ENCODE data around the gene PEAK3. TPM values are rescaled to one million over a fixed set of nuclear protein-coding genes. Genes with fewer than 3 reads are reported as not detected.
A peak's percentile ranks its signal among the peaks of the same experiment; 100 is the strongest.

The PEAK3 gene, protein sequence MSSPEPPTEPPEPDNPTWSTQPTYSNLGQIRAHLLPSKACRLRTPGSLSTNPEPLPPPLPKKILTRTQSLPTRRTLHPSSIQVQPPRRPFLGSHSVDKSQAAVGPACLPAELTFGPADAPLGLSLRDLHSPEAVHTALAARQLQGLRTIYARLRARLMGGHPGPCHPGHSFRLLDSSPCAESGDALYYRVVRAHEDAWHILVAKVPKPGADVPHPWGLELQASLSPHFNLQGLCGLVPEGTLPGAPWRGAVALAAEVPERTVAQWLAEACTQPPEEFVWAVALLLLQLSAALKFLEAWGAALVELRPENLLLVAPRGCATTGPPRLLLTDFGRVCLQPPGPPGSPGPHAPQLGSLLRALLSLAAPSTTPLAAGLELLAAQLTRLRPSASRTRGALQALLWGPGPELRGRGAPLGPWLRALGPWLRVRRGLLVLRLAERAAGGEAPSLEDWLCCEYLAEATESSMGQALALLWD
- total RNA-seq (under 1 TPM; 0.12 to 0.20 (median 0.14) TPM), polyA plus RNA-seq (under 1 TPM in 2 of 3 donors, not detected in 1; 0.01 to 0.08 TPM)
- long read RNA-seq, donor 1, result 0 reads
- long read RNA-seq, donor 2, partial matches to known transcripts, result 0 of 1 reads
- long read RNA-seq, donor 2, other reads (novel, unspliced or antisense), result 1 of 1 reads

- TF ChIP-seq CTCF (IDR thresholded peaks at IDR 0.05), result no peak
- ATAC-seq, result peak; percentile 30 to 61 (median 41)
- H3K27ac ChIP-seq, result no peak within 1 kb of the TSS
- peak; percentile 70 to 85 for DNase-seq
- 19 to 27% (median 23%) methylated on average over 34 to 41 of the region's 41 CpGs for WGBS, 3 donors
- no peaks in the 10 kb centered on the region for H3K9me3 ChIP-seq
- H3K36me3 ChIP-seq (ENCODE audit: insufficient read depth in 1 of 2, low read depth in 1 of 2), result no peaks in the 10 kb centered on the region
- intact Hi-C loops (cut with DNase I), result no loop called here
- H3K27me3 ChIP-seq (ENCODE audit: insufficient read depth in 3 of 3, low read length in 2 of 3), result no peaks in the 10 kb centered on the region
- peak within 1 kb of the TSS; percentile 46 for H3K4me3 ChIP-seq
- no peaks in the 10 kb centered on the region for H3K4me1 ChIP-seq
These were observed at the start of gene PEAK3 for GRCh38 chr19:2282062-2282861. Gene PEAK3, minus strand, starts transcription at chr19:2282175. Its CDS starts 1,244 bp downstream, at chr19:2280931.

GRCh38 chr19:2330632-2331284 is 48.8 kb upstream of the PEAK3 start:
- DNase-seq (peak; percentile 56 to 88), ATAC-seq (peak; percentile 83 to 86 (median 84))
- TF ChIP-seq CTCF (IDR thresholded peaks at IDR 0.05), result no peak
- WGBS, 3 donors, result 30 to 52% (median 34%) methylated on average over 20 of the region's 20 CpGs
- peak overlapping the region; percentile 93 for H3K4me3 ChIP-seq
- H3K36me3 ChIP-seq (ENCODE audit: insufficient read depth in 1 of 2, low read depth in 1 of 2), result peaks cover 0 to 6% of the 10 kb centered on the region in 2 donors
- H3K27me3 ChIP-seq (ENCODE audit: insufficient read depth in 3 of 3, low read length in 2 of 3), result no peaks in the 10 kb centered on the region
- no peaks in the 10 kb centered on the region for H3K9me3 ChIP-seq
- peaks cover 53% of the 10 kb centered on the region for H3K4me1 ChIP-seq
- H3K27ac ChIP-seq, result peak overlapping the region; percentile 84
- intact Hi-C loops (cut with DNase I), result loop anchor here in 1 of 2 donors (5.0 kb wide), 1 partner anchor 57 kb away; no protein-coding TSS in a partner anchor

DNA sequence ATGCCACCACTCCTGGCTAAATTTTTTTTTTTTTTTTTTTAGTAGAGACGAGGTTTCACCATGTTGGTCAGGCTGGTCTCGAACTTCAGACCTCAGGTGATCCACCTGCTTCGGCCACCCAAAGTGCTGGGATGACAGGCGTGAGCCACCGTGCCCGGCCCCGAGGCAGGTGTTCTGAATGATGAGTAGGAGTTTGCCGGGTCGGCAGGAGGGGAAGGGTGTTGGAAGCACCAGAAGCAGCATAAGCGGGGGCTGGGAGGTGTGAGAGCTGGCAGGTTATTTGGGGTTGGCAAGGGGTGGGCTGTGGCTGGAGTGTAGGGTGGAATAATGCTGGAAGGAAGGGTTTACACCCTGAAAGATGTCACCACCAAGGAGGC is 48.3 kb upstream of the PEAK3 start:
- no peak for DNase-seq
- Histone ChIP-seq H3K4me3 (peak overlapping the region; percentile 93), H3K27ac (peak overlapping the region; percentile 84), H3K36me3 (ENCODE audit: insufficient read depth in 1 of 2, low read depth in 1 of 2) (peaks cover 0 to 11% of the 10 kb centered on the region in 2 donors), H3K27me3 (ENCODE audit: insufficient read depth in 3 of 3, low read length in 2 of 3) (no peaks in the 10 kb centered on the region), H3K9me3 (no peaks in the 10 kb centered on the region), H3K4me1 (peaks cover 53% of the 10 kb centered on the region)
- intact Hi-C loops (cut with DNase I), result loop anchor here in 1 of 2 donors (5.0 kb wide), 1 partner anchor 57 kb away; no protein-coding TSS in a partner anchor
- 63 to 70% (median 67%) methylated on average over 10 of the region's 10 CpGs for WGBS, 3 donors
- TF ChIP-seq CTCF (IDR thresholded peaks at IDR 0.05), result no peak
- no peak for ATAC-seq

GRCh38 chr19:2329501-2329916 is 47.5 kb upstream of the PEAK3 start:
- peaks cover 0 to 16% of the 10 kb centered on the region in 2 donors for H3K36me3 ChIP-seq (ENCODE audit: insufficient read depth in 1 of 2, low read depth in 1 of 2)
- peak overlapping the region; percentile 93 for H3K4me3 ChIP-seq
- TF ChIP-seq CTCF (IDR thresholded peaks at IDR 0.05), result no peak
- ATAC-seq (no peak), DNase-seq (no peak)
- intact Hi-C loops (cut with DNase I), result loop anchor here in 1 of 2 donors (5.0 kb wide), 1 partner anchor 92 kb away; the partner anchor contains the start of genes PLEKHJ1 and SF3A2
- peaks cover 53% of the 10 kb centered on the region for H3K4me1 ChIP-seq
- WGBS, 3 donors, result 35 to 54% (median 46%) methylated on average over 13 of the region's 13 CpGs
- no peaks in the 10 kb centered on the region for H3K9me3 ChIP-seq
- no peaks in the 10 kb centered on the region for H3K27me3 ChIP-seq (ENCODE audit: insufficient read depth in 3 of 3, low read length in 2 of 3)
- peak overlapping the region; percentile 84 for H3K27ac ChIP-seq
